GM18861 (cell line): Measurements from ENCODE around the gene ARMS2.

ENCODE experiments used
- ATAC-seq: cut with Tn5 transposase; IDR thresholded peaks from one replicate; pipeline ENCODE4 v1.9.1; 2021; ENCODE audit not compliant: unreplicated experiment

Gene ARMS2

GRCh38 chr10:122492999-122493481 lies 38.6 kb downstream of the ARMS2 start:
- ATAC-seq: no peak

DNA sequence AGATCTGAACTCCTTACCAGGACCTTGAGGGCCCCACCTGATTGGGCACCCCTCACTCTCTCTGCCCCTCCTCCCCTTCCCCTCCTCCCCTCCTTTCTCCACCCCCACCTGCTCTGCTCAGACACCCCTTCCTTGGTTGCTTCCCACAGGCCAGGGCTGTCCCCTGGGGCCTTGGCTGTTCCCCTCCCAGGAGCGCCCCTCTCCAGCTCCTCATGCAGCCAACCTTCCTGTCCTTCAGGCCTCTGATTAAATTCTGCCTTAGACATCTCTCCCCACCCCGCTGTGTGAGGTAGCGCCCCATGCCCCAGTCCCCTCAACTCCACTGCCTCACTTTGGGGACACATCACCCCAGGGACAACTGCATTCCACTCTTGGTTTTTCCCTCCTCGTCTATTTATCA lies 39.3 kb downstream of the ARMS2 start:
- ATAC-seq: no peak

GRCh38 chr10:122494173-122494820 lies 39.8 kb downstream of the ARMS2 start:
- ATAC-seq: no peak

GRCh38 chr10:122494833-122495232 lies 40.4 kb downstream of the ARMS2 start:
- ATAC-seq: no peak

GRCh38 chr10:122495406-122496340 lies 41.2 kb downstream of the ARMS2 start:
- no peak for ATAC-seq

DNA sequence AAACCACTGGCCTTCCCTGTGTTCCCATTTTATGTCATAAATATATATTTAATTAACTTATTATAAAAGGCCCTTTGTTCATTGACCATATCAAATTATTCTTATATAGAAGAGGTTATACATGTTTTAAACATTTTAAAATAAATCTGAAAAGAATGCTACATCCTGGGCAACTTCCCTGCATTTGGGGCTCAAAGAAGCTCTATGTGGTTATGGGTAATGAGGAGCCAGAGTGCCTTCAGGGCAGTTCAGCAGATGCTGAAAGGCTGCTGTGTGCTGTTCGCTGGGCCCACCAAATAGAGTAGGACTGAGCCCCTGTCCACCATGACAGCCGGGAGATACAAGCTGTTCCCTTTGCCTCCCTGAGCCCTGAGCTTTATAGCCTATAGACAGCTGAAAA lies 42.8 kb downstream of the ARMS2 start:
- ATAC-seq: no peak

- no peak for ATAC-seq
These were observed 44.1 kb downstream of the ARMS2 start for GRCh38 chr10:122498521-122498920.

DNA sequence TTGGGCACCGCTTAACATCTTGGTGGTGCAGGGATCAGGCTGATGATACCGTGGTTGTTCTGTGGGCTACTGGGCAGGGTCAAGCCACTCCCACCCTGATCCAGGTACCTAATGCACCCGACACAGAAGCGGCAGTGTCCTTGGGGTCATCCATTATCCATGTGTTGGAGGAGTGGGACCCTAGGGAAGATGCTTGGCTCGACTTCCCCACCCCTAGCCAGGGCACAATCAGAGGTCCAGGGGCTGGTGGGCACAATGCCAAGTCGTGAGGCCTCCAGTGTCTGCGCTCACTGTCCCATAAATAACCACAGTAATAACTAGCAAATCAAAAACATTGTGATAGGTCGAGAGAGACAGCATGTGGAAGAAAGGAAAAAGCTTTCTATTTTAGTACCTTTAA lies 44.6 kb downstream of the ARMS2 start:
- ATAC-seq: no peak

GRCh38 chr10:122499491-122499941 lies 45.1 kb downstream of the ARMS2 start:
- ATAC-seq: no peak

DNA sequence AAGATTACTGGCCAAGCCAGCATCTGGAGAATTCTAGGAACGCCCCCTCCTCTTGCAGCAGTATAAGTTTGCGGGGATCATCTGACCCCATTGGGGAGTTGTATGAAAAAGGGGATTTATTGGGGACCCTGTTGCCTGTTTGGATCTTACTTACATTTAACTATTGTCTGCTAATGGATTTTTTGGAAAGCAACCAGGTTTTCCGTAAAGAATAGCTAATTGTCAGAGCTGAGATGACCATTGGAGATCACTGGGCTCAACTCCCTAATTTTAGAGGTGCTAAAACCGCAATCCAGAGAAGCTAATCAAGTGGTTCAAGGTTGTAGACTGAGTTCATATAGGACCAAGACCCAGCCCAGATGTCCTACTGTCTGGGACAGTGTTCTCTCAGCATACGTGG lies 45.7 kb downstream of the ARMS2 start:
- no peak for ATAC-seq

- no peak for ATAC-seq
These were observed 46.3 kb downstream of the ARMS2 start for GRCh38 chr10:122500726-122501125.

- no peak for ATAC-seq
These were observed 48.6 kb downstream of the ARMS2 start for GRCh38 chr10:122503012-122503411.

GRCh38 chr10:122503886-122504609 lies 49.6 kb downstream of the ARMS2 start:
- ATAC-seq: no peak

DNA sequence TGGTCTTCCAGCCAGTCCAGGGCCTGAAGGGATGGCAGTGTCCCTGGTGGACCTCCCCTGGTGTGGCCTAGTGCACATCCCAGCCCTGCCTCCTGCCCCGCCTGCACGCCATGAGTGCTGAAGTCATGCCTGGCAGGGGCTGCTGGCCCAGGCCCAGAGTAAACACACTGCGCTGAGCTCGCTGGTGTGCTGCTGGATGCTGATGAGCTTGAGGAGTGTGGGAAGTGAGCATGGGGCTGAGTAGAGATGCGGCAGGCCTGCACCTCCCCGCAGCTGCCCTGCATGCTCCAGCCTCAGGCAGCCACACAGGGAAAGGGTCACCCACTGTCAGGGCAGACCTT lies 50.1 kb downstream of the ARMS2 start:
- no peak for ATAC-seq

- no peak for ATAC-seq
These were observed 50.6 kb downstream of the ARMS2 start for GRCh38 chr10:122505011-122505410.

GRCh38 chr10:122505885-122506645 lies 51.6 kb downstream of the ARMS2 start:
- ATAC-seq: no peak
